Esophagus squamous epithelium (tissue), 4 donors: ENCODE measurements around the gene CAPN8.

Source experiments
- CTCF ChIP-seq, 6 experiments: fragments of 450-650 bp in 4 of 6; fragments of 200-600 bp in 2 of 6; sonication (generic) in 2 of 6; IDR thresholded peaks; one replicate each; pipeline ENCODE4 v1.5.1; 2016 to 2019; ENCODE audit warnings: antibody characterized with exemption in 6 of 6, mild to moderate bottlenecking in 4 of 6, moderate library complexity in 4 of 6
- POLR2A ChIP-seq, 4 donors: fragments of 450-650 bp; IDR thresholded peaks; one replicate each; pipeline ENCODE4 v1.6.1; 2017; ENCODE audit warnings: antibody characterized with exemption in 4 of 4, mild to moderate bottlenecking in 4 of 4, moderate library complexity in 3 of 4

- no peak for TF ChIP-seq CTCF (IDR thresholded peaks at IDR 0.05)
- TF ChIP-seq POLR2A (IDR thresholded peaks at IDR 0.05), result no peak
Observed at GRCh38 chr1:223621312-223621734, 44.2 kb downstream of the CAPN8 start.
